NK-92 (cell line): ENCODE data around the gene NT5C.

Experiments used
- DNase-seq: peaks from one replicate; lab custom pipeline; 2025; ENCODE audit not compliant: unreplicated experiment; lab: John Stamatoyannopoulos, UW

The NT5C gene

DNA sequence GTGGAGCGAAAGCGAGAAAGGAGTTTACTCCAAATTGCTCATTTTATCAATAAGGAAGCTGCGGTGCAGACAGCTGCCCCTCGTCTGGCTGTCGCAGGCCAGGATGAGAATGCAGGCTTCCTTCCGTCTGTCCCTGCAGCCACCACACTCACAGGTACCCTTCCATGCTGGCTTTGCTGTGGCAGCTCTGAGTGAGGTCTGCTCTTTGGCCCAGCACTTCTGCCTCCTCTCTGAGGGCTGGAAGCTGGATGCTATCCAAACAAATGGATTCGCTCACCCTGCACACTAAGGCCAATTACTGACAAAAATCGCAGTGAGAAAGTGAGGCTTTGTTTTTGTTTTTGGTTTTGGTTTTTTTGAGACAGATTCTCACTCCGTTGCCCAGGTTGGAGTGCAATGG, 14.8 kb downstream of the NT5C start:
- no peak for DNase-seq

DNA sequence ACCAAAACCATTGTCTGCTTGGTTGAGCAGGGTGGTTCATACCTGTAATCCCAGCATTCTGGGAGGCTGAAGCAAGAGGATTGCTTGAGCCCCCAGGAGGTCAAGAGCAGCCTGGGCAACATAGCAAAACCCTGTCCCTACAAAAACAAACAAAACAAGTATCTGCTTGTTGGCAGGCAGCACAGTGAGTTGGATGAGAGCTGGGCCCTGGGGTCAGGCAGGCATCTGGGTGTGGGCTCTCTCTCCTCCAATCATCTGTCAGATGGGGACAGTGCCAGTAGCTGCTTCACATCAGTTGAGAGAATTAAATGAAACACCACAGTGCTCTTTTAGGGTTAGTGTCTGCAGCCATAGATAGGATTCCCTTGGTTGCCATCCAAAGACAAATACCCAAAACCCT, 16.0 kb downstream of the NT5C start:
- no peak for DNase-seq

DNA sequence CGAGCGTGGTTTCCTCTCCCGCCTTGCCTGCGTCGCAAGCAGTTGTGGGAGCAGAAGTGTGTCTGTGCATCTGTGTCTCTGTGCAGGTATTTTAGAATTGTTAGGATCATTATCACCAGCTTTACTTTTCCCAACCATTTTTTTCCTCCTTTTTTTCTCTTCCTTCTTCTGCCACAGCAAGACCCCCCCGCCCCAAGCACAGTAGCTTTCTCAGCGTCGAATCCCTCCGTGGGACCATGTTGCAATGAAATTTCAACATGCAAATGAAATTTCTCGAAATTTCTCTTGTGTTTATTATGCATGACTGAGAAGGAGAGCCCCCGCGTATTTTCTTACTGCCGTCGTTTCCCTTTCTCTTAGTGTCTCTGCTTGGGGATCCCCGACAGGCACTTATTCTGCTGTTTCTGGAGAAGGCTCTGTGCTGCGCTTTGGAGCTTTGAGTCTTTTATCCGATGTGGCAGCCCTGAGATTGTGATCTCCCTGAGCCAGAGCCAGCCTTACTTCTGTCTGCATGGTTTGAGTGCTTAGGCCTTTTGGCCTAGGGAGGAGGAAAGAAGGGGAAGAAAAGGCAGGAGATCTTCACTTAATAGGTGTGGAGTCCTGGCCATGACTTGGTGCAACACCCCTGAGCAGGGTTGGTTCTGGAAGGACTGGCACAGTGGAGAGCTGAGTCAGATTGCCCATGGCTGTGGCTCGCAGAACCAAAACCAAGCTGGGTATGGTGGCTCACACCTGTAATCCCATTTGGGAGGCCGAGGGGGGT, 16.8 kb downstream of the NT5C start:
- no peak for DNase-seq

DNA sequence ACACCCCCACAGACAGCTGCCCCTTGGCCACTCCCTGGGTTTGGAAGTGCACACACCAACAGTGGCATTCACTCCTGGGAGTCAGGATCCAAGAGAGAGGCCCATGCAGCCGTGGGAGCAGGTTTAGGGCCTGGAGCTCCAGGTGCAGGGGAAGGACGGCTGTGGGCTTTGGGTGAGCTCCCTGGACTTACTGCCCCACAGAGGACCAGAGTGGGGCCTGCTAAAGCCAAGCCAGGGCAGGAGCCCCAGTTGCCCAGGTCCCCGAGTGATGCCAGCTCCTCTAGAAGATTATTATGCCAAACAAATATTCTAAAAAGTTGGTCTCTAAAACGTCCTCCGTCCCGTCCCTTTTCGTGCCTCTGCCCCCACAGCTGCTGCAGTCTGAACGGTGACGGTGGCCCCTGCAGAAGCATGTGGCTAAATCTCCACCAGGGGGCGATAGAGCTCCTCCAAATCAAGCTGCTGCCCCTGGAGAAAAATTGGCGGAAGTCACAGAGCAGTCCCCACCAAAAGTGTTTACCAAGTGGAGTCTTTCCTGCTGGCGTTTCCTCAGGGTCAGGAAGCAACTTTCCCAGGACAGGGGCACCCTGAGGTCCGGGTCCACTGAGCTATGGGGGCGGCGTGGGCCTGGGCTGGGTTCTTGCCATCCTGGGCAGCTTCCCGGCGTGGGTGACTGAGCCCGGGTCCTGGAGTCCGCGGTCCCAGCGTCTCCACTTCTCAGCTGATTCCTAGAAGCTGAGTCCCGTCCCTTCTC, 17.6 kb downstream of the NT5C start:
- peak; percentile 47 for DNase-seq

DNA sequence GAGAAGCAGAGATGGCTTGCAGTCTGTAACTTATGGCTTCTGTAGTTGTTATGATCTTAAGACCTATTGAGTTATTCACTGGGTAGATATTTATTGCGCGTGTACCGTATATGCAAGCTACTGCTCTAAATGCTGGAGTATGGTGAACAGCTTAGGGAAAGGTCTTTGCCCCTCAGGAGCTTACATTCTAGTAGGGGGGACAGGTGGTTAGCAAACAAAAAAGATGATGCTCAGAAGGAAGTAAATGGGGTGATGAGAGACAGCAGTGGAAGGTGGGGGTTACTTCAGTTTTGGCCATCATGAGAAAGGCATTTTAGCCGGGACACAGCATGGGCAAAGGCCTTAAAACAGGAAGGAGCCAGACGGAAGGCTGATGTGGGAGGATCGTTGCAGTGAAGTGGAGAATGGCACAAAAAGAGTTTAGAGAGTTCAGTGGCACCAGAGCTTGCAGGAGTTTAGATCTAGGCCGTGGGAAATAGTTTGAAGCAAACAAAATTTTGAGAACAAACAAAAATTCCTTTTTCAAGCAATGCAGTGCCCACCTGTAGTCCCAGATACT, 19.7 kb downstream of the NT5C start:
- no peak for DNase-seq

DNA sequence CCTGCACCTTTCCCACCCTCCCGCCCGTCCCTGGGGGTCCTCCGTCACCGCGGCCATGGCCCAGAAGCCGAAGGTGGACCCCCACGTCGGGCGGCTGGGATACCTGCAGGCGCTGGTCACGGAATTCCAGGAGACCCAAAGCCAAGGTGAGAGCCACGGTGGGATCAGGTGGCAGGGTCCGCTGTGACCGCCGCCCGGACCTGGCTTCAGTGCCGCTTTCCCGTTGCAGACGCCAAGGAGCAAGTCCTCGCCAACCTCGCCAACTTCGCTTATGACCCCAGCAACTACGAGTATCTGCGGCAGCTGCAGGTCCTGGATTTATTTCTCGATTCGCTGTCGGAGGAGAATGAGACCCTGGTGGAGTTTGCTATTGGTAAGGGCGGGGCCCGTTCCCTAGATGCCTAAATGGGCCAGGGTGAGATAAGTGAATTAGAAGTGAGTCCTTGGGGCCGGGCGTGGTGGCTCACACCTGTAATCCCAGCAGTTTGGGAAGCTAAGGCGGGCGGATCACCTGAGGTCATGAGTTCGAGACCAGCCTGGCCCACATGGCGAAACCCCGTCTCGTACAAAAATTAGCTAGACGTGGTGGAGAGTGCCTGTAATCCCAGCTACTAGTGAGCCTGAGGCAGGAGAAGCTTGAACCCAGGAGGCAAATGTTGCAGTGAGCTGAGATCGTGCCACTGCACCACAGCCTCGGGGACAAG, 21.2 kb downstream of the NT5C start:
- no peak for DNase-seq

DNA sequence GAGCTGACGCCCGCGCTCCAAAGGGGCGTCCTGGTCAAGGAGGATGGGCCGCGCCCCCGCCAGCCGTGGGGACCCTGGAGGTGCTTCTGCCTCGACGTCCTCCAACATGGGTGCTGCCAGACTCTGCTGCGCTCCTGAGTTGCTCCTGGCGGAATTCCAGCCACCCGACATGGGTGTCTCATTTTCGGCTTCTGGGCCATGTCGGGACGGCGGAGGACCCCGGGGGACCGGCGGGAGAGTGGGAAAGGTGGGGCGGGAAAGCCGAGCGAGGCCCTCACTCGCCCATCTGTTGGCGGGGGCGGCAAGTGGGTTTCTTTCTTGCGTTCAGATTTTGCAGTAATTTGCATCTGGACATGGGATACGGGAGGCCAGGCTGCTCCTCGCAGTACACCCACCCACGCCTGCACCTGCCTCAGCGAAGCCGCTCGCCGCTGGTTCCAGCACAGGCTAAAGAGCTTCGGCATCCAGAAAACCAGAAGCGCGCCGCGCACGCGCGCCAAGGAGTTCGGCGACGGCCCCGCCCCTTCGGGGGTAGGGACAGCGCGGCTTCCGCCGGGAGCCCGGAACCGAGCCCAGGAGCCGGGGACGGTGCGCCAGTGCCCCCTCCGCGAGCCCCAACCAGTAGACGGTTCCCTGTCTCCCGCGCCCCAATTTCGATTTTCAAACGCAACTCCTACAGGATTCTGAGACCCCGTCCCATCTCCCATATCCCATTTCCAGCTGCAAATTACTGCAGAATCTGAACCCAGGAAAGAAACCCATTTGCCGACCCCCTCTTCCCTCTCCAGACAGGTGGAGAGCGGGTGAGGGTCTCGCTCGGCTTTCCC, 21.9 kb downstream of the NT5C start, which contains the start of gene ARMC7:
TSS of gene ARMC7 (plus strand) at position 563 of the 827 bp plus-strand sequence. CDS start 320 bp downstream, outside the sequence.
- no peak for DNase-seq

DNA sequence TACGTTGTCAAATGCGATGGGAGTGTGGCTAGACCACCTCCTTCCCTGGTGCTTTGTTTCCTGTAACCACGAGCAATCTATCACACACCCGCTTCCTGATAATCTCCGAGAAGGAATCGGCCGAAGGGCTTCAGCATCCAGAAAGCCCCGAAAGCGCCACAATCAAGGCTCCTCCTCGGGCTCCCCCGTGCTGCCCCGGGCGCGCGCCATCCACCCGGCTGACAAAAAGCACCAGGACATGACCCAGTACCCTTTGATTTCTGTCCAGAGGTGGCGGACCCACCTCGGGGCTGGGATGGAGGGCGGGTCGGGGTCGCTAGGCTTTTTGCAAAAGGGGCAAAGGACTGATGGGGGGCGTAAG, 22.5 kb downstream of the NT5C start:
- no peak for DNase-seq

DNA sequence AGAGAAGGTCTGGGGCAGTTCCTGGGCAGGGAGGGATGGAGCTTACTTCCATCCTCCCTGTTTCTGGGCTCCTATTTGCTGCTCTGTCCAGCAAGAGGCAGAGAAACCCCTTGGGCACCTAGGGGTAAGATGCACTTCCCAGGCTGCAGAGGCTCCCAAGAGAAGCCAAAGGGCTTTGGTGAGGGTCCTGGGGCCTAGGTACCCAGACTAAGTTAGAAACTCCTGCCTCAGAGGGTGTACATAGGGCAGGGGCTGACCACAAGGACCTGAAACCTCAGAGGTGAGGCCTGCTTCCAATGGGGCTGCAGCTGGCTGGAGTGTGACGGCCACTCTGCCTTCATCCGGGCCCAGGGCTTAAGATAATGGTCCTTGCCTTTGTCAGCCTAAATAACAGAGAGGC, 23.3 kb downstream of the NT5C start:
- no peak for DNase-seq

DNA sequence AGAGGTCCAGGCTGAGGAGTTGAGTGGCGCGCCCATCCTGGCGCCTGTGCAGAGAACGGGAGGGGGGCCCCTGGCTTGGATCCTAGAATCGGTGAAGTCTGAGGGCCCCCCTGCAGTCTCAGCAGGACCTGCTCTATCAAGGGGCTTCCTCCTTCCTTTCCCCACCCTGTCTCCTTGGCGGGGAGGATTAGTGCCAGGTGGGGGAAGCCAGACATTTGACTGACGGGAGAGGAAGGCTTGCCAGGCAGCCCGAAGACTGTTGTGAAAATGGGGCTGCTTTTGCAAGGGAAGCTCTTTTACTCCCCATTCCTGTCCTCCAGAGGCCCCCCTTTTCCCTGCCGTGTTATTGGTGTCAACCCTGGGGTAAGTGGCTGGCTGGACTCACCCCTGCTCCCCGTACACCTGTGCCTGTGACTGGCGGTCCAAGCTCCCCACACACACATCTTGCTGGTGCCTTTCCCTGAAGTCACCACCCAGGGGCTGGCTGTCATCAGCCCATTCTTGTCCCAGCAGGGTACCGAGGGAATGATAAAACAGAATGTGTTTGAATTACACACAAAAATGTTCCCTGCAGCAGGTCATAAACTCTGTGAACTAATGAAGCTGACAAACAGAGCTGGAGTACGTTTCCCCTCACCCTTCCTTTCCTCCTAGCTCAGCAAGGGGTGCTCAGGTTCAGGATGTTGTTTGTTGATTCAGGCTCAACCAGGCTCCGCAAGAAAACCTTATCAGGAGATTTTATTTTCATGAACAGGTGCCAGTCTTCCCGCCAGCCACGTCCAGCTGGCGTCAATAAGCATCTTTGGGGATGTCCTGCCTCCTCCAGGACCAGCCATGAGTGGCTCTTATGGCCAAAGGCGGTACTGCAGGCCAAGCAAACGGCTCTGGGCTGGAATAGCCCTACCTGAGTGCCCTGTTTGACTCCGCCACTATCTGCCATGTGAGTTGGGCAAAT, 26.1 kb downstream of the NT5C start:
- no peak for DNase-seq

DNA sequence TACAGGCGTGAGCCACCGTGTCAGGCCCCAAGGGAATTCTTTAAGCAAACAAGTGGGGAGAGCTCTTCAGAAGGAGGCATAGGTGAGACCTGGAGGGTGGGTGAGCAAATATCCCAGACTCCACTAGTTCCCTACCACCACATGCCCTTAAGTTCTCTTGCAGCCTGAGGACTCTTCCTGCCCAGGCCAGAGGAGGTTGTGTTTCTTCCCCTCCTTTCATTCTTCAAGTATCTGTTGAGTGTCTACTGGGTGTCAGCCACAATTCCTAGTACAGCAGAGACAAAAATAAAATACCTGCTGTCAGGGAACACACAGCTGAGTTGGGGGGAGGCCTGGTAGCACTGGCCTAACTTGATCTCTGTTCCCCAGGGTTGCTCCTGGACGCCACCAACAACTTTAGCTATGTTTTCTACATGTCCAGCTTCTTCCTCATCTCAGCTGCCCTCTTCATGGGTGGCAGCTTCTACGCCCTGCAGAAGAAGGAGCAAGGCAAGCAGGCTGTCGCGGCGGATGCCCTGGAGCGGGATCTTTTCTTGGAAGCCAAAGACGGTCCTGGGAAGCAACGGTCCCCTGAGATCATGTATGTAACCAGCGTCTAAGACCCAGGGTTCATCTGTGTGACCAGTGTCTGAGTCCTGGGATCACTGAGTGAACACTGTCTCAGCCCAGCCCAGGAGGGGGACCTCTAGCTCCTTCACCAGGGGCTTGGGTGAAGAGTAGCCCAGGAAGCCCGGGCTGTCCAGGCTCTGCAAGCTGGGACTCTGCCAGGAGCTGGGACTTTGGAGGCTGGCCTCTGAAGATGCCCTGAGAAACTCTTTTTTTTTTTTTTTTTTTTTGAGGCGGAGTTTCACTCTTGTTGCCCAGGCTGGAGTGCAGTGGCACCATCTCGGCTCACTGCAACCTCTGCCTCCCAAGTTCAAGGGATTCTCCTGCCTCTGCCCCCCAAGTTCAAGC, 27.7 kb downstream of the NT5C start:
- no peak for DNase-seq

DNA sequence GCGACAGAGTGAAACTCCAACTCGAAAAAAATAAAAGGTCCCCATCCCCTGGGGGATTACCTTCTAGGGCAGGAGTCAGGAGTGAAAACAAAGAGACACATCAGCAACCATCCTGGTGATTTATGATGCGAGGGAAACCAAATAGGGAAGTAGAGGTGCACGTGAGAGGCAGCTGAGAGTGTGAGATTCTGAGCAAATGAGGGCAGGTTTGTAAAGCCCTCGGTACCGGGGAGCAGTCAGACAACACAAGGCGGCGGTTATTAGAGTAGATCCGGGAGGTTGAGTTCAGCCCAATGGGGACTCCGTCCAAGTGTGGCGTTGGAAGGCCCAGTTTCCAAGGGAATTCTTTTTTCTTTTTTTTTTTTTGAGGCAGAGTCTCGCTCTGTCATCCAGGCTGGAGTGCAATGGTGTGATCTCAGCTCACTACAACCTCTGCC, 29.1 kb downstream of the NT5C start:
- no peak for DNase-seq

DNA sequence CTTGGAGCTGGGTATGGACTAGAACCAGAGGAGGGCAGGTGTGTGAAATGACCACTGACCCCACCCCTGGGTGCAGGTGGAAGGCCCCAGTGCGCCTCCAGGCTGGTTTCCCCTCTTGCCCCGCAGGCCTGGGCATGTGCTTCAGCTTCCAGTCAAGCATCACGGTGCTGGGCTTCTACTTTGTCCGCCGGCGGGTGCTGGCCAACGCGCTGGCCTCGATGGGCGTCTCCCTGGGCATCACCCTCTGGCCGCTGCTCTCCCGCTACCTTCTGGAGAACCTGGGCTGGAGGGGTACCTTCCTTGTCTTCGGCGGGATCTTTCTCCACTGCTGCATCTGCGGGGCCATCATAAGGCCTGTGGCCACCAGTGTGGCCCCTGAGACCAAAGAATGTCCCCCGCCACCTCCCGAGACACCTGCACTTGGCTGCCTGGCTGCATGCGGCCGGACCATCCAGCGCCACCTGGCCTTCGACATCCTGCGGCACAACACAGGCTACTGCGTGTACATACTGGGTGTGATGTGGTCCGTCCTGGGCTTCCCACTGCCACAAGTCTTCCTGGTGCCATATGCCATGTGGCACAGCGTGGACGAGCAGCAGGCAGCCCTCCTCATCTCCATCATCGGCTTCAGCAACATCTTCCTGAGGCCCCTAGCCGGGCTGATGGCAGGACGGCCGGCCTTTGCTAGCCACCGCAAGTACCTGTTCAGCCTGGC, 31.5 kb downstream of the NT5C start:
- no peak for DNase-seq

DNA sequence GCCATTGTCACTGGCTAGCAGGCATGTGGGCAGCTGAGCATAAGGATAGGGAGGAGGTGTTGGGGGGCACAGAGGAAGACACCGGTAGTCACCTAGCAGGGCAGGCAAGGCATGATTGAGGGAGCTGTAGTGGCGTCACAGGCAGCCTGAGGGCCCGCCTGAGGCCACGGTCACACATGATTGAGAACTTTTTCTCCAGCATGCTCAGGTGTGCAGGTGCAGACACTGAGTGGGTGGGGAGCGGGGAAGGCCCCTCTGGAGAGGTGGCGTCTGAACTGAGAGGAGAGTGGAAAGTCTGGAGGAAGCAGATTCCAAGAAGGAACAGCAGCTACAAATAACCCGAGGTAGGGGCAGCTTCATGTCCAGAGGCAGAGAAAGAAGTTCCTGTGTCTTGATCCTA, 32.7 kb downstream of the NT5C start:
- DNase-seq = no peak

DNA sequence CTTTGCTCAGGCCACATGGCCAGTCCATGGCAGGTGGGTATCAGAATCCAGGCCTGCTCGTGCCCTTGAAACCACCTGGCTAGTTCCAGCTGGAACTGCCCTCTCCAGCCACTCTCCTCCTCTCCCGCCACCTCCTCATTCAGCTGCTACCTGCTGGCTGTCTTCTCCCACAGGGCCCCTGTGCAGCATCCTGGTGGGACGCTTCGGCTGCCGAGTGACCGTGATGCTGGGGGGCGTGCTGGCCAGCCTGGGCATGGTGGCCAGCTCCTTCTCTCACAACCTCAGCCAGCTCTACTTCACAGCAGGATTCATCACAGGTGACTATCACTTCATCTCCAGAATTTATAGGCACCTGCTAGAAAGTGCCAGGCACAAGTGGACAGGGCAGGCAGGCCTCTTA, 33.7 kb downstream of the NT5C start:
- DNase-seq = no peak

DNA sequence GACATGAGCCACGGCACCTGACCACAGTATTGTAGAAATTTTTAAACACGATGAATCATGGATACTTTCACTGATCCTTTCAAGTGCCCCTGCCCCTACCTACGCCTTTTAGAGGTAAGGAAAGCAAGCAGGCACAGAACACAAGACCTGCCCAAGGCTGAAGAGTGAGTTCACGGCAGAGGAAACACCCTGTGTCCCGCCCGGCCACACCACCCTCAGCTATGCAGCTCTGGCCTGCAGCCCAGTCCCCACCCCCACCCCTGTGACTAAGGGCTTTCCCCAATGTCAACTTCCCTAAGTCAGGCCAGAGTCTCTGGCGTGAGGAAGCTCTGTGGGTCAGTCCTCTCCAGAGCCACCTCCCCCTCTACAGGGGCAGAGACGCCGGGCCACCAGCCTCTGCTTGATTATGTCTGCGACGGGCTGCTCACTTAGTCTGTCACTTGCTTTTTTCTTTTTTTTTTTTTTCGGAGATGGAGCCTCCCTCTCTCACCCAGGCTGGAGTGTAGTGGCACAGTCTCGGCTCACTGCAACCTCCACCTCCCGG, 35.4 kb downstream of the NT5C start:
- no peak for DNase-seq

DNA sequence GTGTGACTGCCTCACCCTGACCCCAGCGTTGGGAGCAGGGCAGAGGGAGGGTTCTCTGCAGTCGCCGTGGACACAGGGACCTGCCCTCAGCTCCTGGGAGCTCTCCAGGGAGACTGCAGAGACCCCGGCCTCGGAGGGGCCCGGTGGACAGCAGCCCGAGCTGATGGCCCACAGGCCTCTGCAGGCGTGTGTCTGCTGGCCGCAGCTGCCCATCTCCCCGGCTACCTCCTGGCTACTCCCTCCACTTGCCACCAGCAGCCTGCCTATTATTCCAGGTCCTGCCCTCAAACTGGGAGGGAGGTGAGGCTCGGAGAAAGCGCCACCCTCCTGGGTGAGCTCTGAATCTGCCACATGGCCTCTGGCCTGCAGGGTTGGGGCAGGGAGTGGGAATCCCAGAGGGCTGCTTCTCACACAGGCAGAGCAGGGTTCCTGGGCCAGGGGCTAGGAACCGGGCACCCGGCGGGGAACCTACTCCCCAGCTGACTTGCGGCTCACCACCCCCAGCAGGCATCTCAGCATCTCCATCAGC, 36.6 kb downstream of the NT5C start:
- no peak for DNase-seq
